HG02884 (cell line): Measurements from ENCODE around the gene PRDM7.
"Not testable (repeated sequence)": the region's sequence is repeated elsewhere in the genome, so short reads cannot be mapped to it uniquely, and the experiment has no call there.

Experiments used
- ATAC-seq: cut with Tn5 transposase; IDR thresholded peaks from one replicate; pipeline ENCODE4 v1.9.1; 2021; ENCODE audit warnings: mild to moderate bottlenecking, moderate library complexity; ENCODE audit not compliant: unreplicated experiment

Gene PRDM7

DNA sequence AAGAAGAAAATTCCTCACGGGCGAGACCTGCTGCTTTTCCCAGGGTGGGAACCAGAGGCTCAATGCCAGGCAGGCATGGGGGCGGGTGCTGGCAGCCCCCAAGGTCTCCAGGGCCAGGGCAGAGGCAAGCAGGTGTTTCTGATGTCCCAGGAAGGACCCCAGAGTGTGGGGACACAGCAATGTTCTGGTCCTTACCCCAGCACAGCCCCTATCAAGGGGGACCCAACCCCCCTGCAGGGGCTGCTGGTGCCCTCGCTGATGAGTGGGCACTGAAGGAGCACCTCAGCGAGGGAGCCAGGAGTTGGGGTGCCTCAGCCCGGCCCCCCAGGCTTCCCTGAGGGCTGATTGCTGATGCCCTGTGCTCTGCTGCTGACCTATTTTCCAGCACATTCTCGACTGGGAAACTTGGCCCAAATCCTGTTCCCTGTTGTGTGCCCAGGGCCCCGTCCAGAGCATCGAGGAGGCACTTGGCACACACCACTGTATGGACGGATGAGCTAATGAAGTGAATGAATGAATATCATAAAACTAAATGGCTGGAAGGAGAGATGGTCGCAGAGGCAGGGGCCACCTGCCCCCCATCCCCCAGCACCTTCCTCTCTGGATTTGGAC, 60.7 kb downstream of the PRDM7 start:
- no peak for ATAC-seq

DNA sequence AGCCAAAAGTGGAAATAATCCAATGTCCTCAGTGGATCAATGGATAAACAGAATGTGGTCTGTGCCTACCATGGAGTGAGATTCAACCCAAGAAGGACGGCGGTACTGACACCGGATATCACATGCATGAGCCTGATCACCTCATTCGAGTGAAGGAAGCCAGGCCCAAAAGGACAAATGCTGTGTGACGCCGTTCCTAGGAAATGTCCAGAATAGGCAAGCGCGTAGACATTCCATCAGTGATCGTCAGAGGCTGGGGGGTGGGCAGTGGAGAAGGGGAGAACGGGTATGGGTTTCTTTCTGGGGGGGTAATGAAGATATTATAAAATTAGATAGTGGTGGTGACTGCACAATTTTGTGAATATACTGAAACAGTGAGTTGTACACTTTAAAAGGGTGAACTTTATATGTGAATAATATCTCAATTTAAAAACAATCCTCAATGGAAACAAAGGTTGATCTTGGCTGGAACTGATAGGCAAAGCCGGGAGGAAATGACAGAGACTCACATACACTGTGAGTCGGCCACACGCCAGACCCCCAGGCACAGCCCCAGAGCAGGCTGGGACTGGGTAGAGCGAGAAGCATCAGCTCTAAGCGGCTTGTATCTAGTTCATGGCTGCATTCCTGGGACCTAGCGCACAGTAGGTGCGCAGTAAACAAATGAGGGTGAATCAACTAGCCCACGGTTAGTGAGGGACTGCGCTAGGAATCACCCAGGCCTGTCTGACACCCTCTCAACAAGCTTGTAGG, 61.4 kb downstream of the PRDM7 start:
- no peak for ATAC-seq

DNA sequence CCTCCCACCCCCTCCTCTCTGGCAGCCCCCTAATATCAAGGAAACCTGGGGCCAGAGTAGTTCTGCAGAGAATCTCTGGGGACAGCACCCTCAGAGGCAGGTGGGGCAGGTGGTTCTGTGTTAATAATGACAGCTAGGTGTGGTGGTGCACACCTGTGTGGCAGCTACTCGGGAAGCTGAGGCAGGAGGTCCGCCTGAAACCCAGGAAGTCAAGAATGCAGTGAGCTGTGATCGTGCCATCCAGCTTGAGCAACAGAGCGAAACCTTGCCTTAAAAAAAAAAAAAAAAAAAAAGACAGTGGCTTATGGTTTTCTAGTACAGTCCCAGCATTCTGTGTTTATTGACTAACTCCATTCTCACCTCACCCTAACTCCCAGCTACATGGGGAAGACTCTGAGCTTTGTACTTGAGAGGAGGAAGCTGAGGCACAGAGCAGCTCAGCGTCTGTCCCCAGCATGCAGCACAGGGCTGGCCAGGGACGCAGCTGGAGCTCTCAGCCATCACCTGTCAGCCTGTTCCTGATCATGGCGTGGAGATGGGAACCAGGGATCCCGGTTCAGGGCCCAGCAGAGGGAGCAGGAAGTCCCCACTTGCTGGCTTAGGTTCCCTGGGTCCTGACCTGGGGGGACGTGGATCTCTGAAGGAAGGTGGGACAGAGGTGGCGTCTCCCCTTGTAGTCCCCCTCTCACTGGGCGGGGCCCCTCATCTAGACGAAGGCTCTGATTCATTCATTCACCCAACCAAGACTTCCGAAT, 64.0 kb downstream of the PRDM7 start:
- ATAC-seq = no peak

GRCh38 chr16:90011908-90012501, 65.1 kb downstream of the PRDM7 start:
- ATAC-seq = no peak

- ATAC-seq = no peak
Observed at GRCh38 chr16:90011508-90011819, 65.7 kb downstream of the PRDM7 start.

DNA sequence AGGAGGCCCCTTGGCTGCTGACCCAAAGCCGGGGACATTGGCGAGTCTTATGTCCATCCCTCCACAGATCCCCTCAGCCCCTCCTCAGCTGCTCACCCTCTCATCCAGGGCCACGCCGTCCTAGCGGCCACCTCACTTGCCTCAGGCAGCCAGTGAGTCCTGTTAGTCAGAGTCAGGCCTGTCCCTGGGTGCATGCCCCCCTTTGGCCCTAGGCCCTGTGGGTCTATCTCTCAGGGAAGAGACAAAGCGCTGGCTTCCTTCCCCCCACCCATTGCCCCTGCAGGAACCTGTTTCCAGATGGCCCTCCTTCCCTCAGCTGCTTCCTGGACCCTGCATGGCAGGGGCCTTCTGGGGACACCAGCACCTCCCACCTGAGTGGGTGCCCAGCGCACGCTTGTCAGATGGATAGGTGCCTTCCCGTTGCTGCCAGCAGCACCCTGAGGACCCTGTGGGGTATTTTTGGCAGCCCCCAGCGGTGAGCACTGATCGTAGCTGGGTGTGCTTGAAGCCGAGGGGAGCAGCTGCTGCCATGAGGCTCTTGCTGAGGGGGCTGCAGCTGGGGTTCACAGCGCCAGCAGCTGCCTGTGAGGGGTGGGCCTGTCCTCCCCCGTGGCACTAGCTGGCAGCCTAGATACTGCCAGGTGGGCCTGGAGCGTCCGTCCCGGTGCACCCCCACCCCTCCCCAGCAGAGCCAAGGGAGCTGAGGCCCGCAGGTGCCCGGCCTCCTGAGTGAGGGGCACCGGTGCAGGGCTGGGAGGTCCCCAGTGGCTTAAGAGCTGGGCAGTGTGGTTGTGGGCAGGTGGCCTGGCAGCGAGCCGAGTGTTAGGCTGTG, 66.2 kb downstream of the PRDM7 start:
- ATAC-seq = no peak

DNA sequence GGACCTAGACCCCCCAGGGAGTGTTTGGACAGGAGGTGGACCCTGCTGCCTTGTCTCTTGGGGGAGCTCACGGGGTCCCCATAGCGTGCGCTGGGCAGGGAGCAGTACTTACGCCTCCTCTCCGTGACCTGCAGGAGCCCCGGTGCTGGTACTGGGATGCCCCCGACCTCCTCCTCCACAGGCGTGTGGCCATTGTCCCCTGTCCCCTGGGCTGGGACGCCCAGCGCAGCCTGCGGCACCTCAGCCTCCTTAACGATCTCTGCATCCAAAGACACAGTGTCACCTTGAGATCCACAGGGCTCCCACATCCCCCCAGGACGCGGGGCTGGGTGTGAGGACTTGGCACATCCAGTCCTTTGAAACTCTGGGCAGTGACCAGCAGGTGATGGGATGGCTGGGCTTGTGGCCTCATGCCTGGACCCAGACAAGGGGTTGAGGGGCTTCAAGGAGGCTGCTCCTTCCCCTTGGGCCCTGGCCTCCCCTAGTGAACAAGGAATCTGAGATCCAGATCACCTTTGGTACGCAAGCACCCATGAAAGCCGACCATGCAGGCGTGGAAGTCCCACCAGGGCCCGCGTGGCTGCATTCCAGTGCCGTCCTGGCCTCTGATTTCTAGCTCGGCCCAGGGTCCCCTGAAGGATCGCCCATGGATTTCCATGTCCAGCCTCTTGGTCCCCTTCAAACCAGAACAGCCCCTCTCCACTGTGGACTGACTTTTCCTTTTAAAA, 67.8 kb downstream of the PRDM7 start:
- no peak for ATAC-seq

DNA sequence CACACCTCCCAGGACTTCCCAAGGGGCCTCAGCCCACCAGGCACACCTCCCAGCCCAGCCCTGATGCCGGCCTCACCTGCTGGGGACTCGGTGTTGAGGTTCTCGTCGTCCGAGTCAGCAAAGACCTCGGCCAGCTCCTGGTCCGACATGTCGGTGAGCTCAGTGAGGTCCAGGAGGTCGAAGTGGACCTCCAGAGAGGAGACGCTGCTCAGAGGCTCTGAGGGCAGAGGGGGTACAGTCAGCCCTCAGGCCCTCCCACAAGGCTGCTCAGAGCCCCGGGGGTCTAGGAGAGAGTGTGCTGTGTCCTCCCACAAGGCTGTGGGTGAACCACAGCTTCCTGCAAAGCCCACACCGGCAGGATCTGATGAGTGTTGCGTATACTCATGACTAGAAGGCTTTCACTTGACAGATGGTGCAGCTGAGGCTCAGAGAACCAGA, 68.4 kb downstream of the PRDM7 start:
- ATAC-seq = no peak

DNA sequence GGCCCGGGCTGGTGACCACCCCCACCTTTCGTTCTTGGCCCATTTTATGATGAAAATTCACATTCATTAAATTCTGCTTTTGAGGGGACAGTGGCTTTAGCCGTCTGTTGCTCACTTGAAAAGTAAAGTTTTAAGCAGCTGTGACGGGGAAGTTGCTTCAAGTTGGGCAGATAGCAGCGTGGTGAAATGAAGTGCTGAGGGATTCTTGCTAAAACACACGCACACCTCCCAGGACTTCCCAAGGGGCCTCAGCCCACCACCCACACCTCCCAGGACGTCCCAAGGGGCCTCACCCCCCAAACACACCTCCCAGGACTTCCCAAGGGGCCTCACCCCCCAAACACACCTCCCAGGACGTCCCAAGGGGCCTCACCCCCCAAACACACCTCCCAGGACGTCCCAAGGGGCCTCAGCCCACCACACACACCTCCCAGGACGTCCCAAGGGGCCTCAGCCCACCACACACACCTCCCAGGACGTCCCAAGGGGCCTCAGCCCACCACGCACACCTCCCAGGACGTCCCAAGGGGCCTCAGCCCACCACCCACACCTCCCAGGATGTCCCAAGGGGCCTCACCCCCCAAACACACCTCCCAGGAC, 69.4 kb downstream of the PRDM7 start:
- not testable (repeated sequence) for ATAC-seq

DNA sequence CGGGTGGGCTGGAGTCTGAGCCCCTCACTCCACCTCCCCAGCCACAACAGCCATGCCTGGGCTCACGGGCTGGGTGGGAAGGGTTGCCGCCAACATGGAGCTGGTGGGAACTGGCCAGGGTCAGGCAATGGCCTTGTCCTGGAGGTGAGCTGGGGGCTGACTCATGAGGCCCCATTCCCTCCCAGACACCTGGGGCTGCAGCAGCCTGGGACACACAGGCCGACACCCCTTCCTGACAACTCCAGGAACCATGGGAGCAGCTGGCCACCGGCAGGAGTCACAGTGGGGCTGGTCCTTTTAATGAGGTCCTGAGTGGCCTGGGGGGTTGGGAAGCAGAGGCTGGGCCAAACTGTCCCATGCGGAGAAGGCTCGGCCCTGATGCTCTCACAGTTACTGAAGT, 70.1 kb downstream of the PRDM7 start:
- ATAC-seq = no peak
